HG03460 (cell line): ENCODE measurements around the gene PRIMA1.

ENCODE experiments used
- ATAC-seq: cut with Tn5 transposase; IDR thresholded peaks from one replicate; pipeline ENCODE4 v1.9.1; 2021; ENCODE audit not compliant: unreplicated experiment

The PRIMA1 gene

GRCh38 chr14:93715279-93715927 is 72.9 kb downstream of the PRIMA1 start:
- no peak for ATAC-seq

- no peak for ATAC-seq
Measured at GRCh38 chr14:93714605-93715004, 73.7 kb downstream of the PRIMA1 start.

DNA sequence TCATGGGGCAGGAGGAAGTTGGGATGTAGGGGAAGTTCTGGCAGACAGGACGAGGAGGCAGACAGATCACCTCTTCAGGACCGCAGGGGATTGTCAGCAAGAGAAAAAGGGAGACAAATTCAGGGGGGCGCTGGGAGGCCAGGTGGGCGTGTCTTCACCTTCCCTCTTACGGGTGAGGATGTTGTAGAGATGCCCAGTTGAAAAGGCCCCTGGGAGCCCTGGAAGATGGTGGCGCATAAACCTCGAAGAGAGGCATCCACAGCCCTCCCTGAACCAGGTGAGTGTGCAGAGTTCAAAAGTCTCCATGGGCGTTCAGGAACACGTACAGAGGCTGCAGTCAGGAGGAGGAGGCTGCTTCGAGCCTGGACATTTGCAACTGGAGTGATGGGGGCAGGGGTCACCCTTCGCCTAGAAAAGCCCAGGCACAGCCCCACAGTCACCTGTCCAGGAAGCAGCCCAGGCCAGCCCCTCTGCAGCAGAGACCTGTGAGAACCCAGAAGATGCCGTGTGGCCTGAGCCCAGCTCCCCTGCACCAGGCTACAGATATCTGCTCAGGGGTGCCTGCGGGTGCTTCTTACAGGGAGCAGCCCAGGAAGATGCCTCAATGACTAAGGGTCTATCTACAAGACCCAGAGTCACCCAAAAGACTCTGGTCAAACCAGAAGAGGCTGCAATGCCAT is 74.4 kb downstream of the PRIMA1 start:
- ATAC-seq, result no peak

DNA sequence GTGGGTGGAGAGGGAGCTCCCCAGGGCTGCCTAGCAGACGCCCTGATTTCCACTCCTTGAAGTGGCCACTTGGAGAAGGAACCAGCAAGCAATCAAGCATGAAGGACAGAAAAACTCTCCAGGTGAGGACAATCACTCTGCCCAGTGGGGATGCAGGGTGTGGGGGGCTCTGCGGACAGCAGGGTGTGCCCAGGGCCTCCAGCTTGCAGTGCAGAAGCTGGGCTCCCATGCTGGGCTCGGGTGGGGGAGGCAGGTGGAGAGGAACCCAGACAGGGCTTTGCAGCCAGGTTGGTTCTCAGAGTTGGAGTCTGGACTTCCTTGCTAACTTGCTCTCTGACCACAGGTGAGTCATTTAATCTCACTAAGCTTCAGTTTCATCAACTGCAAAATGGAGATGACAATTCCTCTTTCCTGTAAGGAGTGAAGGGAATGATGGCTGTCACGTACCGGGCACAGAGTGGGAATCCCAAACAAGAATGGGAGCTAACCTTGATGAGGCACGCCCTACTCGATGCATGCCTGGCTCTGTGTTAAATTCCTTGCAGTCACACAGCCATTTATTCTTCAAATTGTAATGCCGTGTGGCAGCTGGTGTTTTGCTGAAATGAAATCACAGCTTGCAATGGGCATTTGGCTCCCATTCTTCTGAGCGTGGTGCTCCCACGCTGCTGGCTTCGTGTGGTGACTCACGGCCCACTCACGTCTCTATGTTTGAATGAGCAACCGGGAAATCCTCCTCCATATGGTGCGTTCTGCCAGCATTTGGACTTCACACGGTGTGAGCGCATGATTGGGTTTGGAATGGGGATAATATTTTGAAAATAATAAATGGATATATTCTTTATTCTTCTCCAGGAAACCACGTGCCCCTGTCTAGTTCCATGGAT is 75.2 kb downstream of the PRIMA1 start:
- no peak for ATAC-seq

DNA sequence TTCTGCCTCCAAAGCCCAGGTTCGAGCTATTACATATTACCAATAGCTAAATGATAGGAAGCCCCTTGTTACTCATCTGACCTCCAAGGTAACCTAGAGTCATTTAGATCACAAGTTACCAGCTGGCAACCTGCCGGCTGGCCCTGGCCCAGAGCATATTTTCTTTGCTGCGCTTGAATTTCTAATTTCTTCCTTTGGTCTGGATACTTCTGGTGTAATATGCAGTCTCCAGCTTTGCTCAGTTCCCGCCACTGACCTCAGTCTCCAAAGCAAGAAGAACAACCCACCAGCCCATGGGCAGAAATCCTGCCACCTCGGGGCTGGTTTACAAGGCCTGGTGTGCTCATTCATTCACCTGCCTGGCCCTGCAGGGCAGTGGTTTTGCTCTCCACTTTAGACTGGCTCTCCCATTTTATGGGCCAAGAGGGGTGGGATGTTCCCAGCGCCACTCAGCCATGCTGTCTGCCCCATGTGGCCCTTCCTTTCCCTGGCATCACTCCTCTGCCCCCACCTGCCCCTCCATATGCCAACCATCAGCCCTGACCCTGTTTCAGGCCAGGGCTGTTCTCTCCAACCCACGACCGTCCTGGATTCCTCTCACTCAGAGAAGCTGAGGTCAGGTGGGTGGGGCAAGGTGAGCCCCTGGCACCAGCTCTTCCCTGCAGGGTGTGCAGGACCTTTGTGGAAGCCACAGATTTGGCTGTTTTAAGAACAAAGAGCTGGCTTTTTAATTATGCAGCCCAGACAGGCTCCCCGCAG is 76.0 kb downstream of the PRIMA1 start:
- ATAC-seq, result no peak

DNA sequence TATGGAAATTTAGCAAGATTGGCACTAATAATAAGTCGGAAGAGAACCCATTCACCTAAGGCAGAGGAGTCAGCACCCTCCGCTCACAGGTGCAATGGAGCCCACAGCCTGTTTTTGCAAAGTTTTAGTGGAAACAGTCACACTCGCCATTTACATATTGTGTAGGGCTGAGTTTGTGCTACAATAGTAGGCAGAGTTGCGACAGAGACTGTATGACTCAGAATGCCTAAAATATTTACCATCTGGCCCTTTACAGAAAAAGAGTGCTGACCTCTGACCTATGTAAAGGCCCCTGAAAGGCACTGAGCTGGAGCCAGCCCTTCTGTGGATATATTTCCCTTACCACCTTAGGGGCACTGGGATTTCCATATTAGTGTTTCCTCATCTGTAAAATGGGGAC is 79.0 kb downstream of the PRIMA1 start:
- no peak for ATAC-seq

DNA sequence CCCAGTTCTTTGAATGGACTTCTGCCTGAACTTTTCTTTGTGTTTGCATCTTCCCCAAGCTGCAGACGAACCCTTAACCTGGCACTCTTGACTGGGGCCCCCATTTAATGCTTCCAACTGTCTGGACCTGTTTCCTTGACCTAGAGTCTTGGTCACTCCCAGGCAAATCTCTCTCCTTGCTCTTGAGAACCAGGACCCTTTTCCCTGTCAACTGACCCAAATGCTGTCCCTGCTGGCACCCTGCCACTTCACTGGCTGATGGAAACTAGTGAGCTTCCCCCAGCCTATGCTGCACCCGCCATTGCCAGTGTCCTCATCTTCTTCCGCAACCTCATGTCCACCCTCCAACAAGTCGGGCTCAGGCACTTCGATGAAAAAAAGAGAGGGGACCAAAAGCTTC is 79.5 kb downstream of the PRIMA1 start:
- no peak for ATAC-seq

DNA sequence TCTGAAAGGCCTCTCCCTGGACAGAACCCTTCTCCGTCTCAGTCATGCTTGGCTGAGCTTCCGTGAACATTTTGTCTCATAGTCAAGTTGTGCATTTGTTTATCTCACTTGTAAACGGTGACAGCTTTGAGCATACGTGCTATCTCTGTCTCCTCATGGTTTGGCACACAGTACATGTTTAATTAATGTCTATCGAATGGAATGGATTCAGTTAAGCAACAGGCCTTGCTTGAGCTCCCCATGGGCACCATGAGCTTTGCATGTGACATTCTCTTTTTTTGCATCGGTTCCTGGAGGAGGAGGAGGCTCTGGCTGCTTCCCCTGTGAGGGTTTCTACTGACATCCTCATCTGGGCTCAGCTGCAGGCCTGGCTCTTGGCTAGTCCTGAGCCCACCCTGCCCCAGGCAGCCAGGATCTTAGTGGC is 80.0 kb downstream of the PRIMA1 start:
- ATAC-seq, result no peak

GRCh38 chr14:93707475-93707874 is 80.8 kb downstream of the PRIMA1 start:
- no peak for ATAC-seq

- ATAC-seq, result no peak
Measured at GRCh38 chr14:93706360-93706955, 81.8 kb downstream of the PRIMA1 start.

- ATAC-seq, result no peak
Measured at GRCh38 chr14:93705513-93706156, 82.7 kb downstream of the PRIMA1 start.

GRCh38 chr14:93703941-93704340 is 84.3 kb downstream of the PRIMA1 start:
- ATAC-seq, result no peak

DNA sequence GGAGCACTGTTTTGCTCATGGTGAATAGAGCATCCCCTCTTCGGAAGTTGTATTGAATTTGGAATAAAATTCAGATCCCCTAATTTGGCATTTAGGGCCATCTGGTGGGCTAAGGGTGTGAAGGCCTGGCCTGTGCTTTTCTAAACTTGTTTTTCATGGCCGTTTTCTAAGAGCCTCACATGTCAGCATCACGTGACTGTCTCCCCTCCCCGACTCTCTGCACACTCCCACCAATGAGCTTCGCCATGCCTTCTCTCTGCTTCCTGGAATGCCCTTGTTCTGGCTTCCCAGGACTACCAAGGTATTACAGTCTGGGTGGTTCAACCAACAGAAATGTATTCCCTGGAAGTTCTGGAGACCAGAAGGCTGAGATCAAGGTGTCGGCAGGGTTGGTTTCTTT is 85.3 kb downstream of the PRIMA1 start:
- ATAC-seq, result no peak

- ATAC-seq, result no peak
Measured at GRCh38 chr14:93701562-93701961, 86.7 kb downstream of the PRIMA1 start.

- no peak for ATAC-seq
Measured at GRCh38 chr14:93700928-93701327, 87.4 kb downstream of the PRIMA1 start.

GRCh38 chr14:93693914-93694313 is 94.4 kb downstream of the PRIMA1 start:
- no peak for ATAC-seq

DNA sequence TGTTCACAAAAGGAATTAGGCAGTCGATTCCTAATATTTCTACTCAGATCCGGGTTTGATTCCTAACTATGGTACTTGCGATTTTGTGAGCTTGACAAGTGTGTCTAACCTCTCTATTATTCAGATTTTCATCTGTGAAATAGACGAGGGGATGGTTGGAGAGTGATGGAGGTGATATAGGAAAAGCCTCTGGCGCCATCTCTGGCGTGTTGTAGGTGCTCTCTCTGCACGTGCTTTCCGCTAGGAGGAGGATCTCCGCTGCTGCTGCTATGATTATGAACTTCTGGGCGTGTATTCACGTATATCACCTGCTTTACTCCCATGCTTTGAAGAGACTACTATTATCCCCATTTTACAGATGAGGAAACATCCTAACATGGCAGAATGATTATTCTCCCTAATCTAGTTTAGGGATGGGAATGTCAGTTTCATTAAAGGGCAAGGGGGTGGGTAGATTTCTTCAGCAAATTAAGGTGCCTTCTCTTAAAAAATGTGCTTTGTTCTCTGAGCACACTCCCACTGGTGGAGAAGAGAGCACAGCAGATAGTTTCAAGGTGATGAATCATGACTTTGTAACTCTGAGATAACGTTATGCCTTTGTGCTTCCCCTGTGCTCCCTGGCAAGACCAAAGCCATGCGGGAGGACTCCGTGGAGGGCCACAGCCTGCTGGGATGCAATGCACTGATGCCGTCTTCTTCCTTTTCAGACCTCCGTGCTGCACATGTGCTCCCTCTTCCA is 97.1 kb downstream of the PRIMA1 start:
- no peak for ATAC-seq

- ATAC-seq, result no peak
Measured at GRCh38 chr14:93690146-93690545, 98.1 kb downstream of the PRIMA1 start.

GRCh38 chr14:93688820-93689219 is 99.5 kb downstream of the PRIMA1 start:
- no peak for ATAC-seq
